OCI-LY7 (cell line): ENCODE data around the gene RPS6KA5. TPM values are rescaled to one million over a fixed set of nuclear protein-coding genes. Genes with fewer than 3 reads are reported as not detected.

Experiments used
- BruUV-seq: library from RNA; stranded (reverse); fragments of 400-500 nt; replicated peaks from 2 replicates; lab custom pipeline; 2021; lab: Mats Ljungman, UMichigan
- CTCF ChIA-PET: fragments of 300-600 bp; sonication (Branson Sonifier 250); formaldehyde crosslinking; loops from one replicate; lab custom pipeline; 2022; ENCODE audit warnings: antibody characterized with exemption; ENCODE audit not compliant: unreplicated experiment; lab: Charles Lee
- POLR2A ChIA-PET: fragments of 300-600 bp; sonication (Branson Sonifier 250); formaldehyde crosslinking; loops from one replicate; lab custom pipeline; 2022; ENCODE audit warnings: antibody characterized with exemption; lab: Charles Lee
- DNase-seq: peaks from one replicate; pipeline ENCODE4 v3.0.0-alpha.2; 2015; ENCODE audit warnings: low spot score
- H2AFZ ChIP-seq: fragments of 200-600 bp; sonication (generic), shearing (Covaris generic); 2 replicates; pipeline ENCODE4 v1.6.1; 2014; ENCODE audit warnings: mild to moderate bottlenecking, antibody characterized with exemption, low read length, moderate library complexity
- H3K27ac ChIP-seq: fragments of 200-600 bp; sonication (generic); 2 replicates; pipeline ENCODE4 v1.5.1; 2014; ENCODE audit warnings: mixed run types, low read depth, mild to moderate bottlenecking, moderate library complexity, low read length, inconsistent platforms; ENCODE audit not compliant: poor library complexity, severe bottlenecking
- H3K36me3 ChIP-seq: fragments of 200-600 bp; sonication (generic); 2 replicates; pipeline ENCODE4 v1.6.1; 2014; ENCODE audit warnings: mild to moderate bottlenecking, antibody characterized with exemption, low read length, moderate library complexity, mixed read lengths; ENCODE audit not compliant: insufficient read depth
- H3K4me1 ChIP-seq: fragments of 200-600 bp; sonication (generic); 2 replicates; pipeline ENCODE4 v1.5.1; 2014; ENCODE audit warnings: mild to moderate bottlenecking, low read length; ENCODE audit not compliant: insufficient read depth, poor library complexity, severe bottlenecking
- H3K4me2 ChIP-seq: fragments of 200-600 bp; sonication (generic); 2 replicates; pipeline ENCODE4 v1.6.1; 2014; ENCODE audit warnings: mild to moderate bottlenecking, low read length
- H3K4me3 ChIP-seq: fragments of 200-600 bp; sonication (generic); 2 replicates; pipeline ENCODE4 v1.5.1; 2014; ENCODE audit warnings: mild to moderate bottlenecking, low read depth, low read length; ENCODE audit not compliant: poor library complexity, severe bottlenecking
- H3K79me2 ChIP-seq: fragments of 200-600 bp; sonication (generic); 2 replicates; pipeline ENCODE4 v1.6.1; 2016; ENCODE audit warnings: low read depth, mild to moderate bottlenecking, low read length, moderate library complexity, mixed read lengths; ENCODE audit not compliant: insufficient read depth
- H3K9me2 ChIP-seq: fragments of 200-600 bp; sonication (generic); 2 replicates; pipeline ENCODE4 v1.6.1; 2016; ENCODE audit warnings: mild to moderate bottlenecking, low read length, mixed read lengths; ENCODE audit not compliant: insufficient read depth
- H3K9me3 ChIP-seq: fragments of 200-600 bp; sonication (generic); 2 replicates; pipeline ENCODE4 v1.6.1; 2014; ENCODE audit warnings: mild to moderate bottlenecking, mixed run types, low read length, mixed read lengths
- H4K20me1 ChIP-seq: fragments of 200-600 bp; sonication (generic); 2 replicates; pipeline ENCODE4 v1.6.1; 2014; ENCODE audit warnings: mild to moderate bottlenecking, antibody characterized with exemption, low read length, moderate library complexity, mixed read lengths; ENCODE audit not compliant: insufficient read depth
- CTCF ChIP-seq: fragments of 200-600 bp; sonication (generic); conservative IDR thresholded peaks from 2 replicates; pipeline ENCODE4 v1.5.1; 2014; ENCODE audit warnings: mild to moderate bottlenecking, antibody characterized with exemption, low read length, moderate library complexity, mixed read lengths
- EZH2phosphoT487 ChIP-seq: fragments of 200-600 bp; sonication (generic); IDR thresholded peaks from 2 replicates; pipeline ENCODE4 v1.6.1; 2018; ENCODE audit warnings: low read depth, borderline replicate concordance, mild to moderate bottlenecking, mixed run types, antibody characterized with exemption, low read length, moderate library complexity, mixed read lengths
- intact Hi-C: fragments of 100-400 bp; cut with micrococcal nuclease; formaldehyde crosslinking; loops from one replicate; pipeline ENCODE4 v1.10.0; 2022; ENCODE audit not compliant: unreplicated experiment
- total RNA-seq, 2 experiments: library from RNA; depleted of rRNA in 1 of 2; stranded (reverse); fragments of >200 nt in 1 of 2; shearing (Covaris generic) in 1 of 2; gene quantifications; 2 replicates each; pipeline ENCODE4 v1.2.3, GENCODE V29; 2014 to 2022

Gene RPS6KA5
- total RNA-seq, 2 experiments from 2014 or later, result 9.6 to 12.7 TPM

GRCh38 chr14:90999299-90999698 is 61.1 kb downstream of the RPS6KA5 start:
- H3K27ac ChIP-seq, result no peak overlapping the region
- no peaks in the 10 kb centered on the region for H3K9me3 ChIP-seq
- no peak overlapping the region for H3K4me2 ChIP-seq
- H3K9me2 ChIP-seq, result no peaks in the 10 kb centered on the region
- no peaks in the 10 kb centered on the region for H4K20me1 ChIP-seq
- ChIA-PET POLR2A (interaction anchor here (0.7 kb wide), 1 partner anchor 345 kb away, joined by 3 read pairs; no protein-coding TSS in a partner anchor), CTCF (no interaction called here)
- H3K79me2 ChIP-seq, result no peaks in the 10 kb centered on the region
- DNase-seq, result no peak
- H3K36me3 ChIP-seq, result no peaks in the 10 kb centered on the region
- no peak overlapping the region for H3K4me3 ChIP-seq
- H3K4me1 ChIP-seq, result no peaks in the 10 kb centered on the region
- BruUV-seq, result no TSS peak
- TF ChIP-seq CTCF (no peak), EZH2phosphoT487 (no peak)
- intact Hi-C loops, result no loop called here
- H2AFZ ChIP-seq, result no peak overlapping the region

- H3K9me3 ChIP-seq, result no peaks in the 10 kb centered on the region
- ChIA-PET POLR2A (no interaction called here), CTCF (no interaction called here)
- H3K4me1 ChIP-seq, result no peaks in the 10 kb centered on the region
- no peaks in the 10 kb centered on the region for H3K79me2 ChIP-seq
- H3K27ac ChIP-seq, result no peak overlapping the region
- H3K4me3 ChIP-seq, result no peak overlapping the region
- BruUV-seq, result no TSS peak
- H3K4me2 ChIP-seq, result no peak overlapping the region
- DNase-seq, result no peak
- intact Hi-C loops, result no loop called here
- no peaks in the 10 kb centered on the region for H4K20me1 ChIP-seq
- TF ChIP-seq EZH2phosphoT487, result no peak
- TF ChIP-seq CTCF, result no peak
- H3K9me2 ChIP-seq, result no peaks in the 10 kb centered on the region
- H3K36me3 ChIP-seq, result no peaks in the 10 kb centered on the region
- no peak overlapping the region for H2AFZ ChIP-seq
Measured at GRCh38 chr14:90996967-90997366, 63.5 kb downstream of the RPS6KA5 start.

GRCh38 chr14:90995785-90996184 is 64.7 kb downstream of the RPS6KA5 start:
- no peaks in the 10 kb centered on the region for H4K20me1 ChIP-seq
- intact Hi-C loops, result no loop called here
- BruUV-seq, result no TSS peak
- no peaks in the 10 kb centered on the region for H3K79me2 ChIP-seq
- CTCF ChIA-PET, result no interaction called here
- H3K4me3 ChIP-seq, result no peak overlapping the region
- H3K9me3 ChIP-seq, result no peaks in the 10 kb centered on the region
- TF ChIP-seq EZH2phosphoT487 (no peak), CTCF (no peak)
- H3K27ac ChIP-seq, result no peak overlapping the region
- no peak for DNase-seq
- no peak overlapping the region for H3K4me2 ChIP-seq
- no peak overlapping the region for H2AFZ ChIP-seq
- H3K9me2 ChIP-seq, result no peaks in the 10 kb centered on the region
- POLR2A ChIA-PET, result interaction anchor here (1.1 kb wide), 1 partner anchor 10 kb away, joined by 4 read pairs; no protein-coding TSS in a partner anchor
- no peaks in the 10 kb centered on the region for H3K4me1 ChIP-seq
- no peaks in the 10 kb centered on the region for H3K36me3 ChIP-seq
